GM18505 (cell line): ENCODE results near the gene TRAK2.
"Not testable (repeated sequence)": the region's sequence is repeated elsewhere in the genome, so short reads cannot be mapped to it uniquely, and the experiment has no call there.

Experiments
- ATAC-seq: cut with Tn5 transposase; IDR thresholded peaks from one replicate; pipeline ENCODE4 v1.9.1; 2021; ENCODE audit not compliant: unreplicated experiment
- POLR2A ChIP-seq: IDR thresholded peaks from 4 replicates; pipeline ENCODE4 v1.6.1; 2011; ENCODE audit warnings: borderline replicate concordance; ENCODE audit not compliant: insufficient read depth, insufficient read length; ENCODE audit errors: extremely low read depth

The TRAK2 gene

DNA sequence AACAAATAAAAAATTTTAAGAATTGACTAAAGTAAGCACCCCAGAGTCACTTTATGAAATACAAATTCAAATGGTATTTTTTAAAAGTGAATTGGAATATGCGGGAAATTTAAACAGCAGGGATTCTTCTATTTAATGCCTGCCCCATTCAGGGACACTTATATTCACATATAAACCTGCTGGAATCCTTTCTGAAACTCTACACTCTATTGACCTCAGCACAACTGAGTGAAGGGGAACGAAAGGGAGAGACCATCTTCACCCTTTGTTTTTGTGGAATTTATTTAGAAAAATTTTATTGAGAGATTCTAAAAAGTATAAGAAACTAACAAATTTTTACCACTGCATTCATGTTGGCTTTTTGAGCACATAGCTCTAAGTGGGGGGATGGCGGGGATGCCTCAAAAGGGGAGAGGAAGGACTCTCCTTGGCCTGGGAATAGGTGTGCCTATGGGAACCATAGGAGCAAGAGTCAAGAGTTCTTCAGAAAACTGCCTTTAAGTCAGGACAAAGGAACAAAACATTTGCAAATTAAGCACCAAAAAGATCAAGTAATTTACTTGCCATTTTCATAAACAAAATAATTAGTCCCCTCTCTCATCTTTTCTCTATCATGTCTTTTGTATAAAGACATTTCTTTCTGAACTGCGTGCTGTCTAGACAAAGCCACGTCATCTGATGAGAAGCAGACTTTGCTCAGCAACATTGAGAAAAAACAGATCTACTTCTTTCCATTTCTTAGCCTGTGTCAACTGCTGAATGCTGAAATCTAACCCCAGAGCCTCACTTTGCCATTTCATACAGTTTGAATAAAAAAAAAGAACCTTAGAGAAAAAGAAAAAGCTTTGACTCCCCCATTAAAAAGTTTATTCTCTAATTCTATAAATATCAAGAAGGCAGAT is 72.5 kb downstream of the TRAK2 start:
- TF ChIP-seq POLR2A, result no peak
- no peak for ATAC-seq

DNA sequence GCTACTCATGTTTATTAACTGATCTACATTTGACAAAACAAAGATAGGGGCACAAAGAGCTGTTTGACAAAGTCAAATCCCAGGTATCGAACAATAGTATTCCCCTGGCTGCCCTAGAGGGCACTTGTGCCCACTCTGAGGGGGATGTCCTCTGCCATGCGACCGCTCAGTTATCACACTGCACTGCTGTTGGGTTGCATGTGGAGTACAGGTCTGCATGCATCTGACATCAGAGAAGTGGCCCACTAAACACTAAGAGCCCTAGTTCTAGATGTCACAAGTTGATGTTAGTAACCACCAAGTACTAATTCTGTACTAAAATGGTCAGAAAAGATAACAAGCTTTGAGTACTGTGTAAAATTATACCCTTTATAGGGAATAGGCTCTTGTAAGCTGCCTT is 74.0 kb downstream of the TRAK2 start:
- no peak for ATAC-seq
- TF ChIP-seq POLR2A, result no peak

DNA sequence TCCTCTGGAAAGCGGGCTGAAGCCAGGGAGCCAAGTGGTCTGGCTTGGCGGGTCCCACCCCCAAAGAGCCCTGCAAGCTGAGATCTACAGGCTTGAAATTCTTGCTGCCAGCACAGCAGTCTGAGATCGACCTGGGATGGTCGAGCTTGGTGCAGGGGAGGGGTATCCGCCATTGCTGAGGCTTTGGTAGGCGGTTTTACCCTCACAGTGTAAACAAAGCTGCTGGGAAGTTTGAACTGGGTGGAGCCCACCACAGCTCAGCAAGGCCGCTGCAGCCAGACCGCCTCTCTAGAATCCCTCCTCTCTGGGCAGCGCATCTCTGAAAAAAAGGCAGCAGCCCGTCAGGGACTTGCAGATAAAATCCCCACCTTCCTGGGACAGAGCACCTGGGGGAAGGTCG is 81.5 kb downstream of the TRAK2 start:
- no peak for ATAC-seq
- no peak for TF ChIP-seq POLR2A

DNA sequence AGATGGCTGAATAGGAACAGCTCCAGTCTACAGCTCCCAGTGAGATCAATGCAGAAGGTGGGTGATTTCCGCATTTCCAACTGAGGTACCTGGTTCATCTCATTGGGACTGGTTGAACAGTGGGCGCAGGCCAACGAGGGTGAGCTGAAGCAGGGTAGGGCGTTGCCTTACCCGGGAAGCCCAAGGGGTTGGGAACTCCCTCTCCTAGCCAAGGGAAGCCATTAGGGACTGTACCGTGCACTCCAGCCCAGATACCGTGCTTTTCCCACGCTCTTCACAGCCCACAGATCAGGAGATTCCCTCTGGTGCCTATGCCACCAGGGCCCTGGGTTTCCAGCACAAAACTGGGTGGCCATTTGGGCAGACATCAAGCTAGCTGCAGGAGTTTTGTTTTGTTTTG is 81.9 kb downstream of the TRAK2 start:
- not testable (repeated sequence) for ATAC-seq

DNA sequence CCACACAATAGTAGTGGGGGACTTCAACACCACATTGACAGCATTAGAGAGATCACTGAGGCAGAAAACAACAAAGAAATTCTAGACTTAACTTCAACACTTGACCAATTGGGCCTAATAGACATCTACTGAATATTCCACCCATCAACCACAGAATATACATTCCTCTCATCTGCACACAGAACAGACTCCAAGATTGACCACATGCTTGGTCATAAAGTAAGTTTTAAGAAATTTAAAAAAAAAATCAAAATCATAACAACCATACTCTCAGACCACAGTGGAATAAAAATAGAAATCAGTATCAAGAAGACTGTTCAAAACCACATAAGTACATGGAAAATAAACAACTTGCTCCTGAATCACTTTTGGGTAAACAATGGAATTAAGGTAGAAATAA is 85.1 kb downstream of the TRAK2 start:
- TF ChIP-seq POLR2A, result no peak
- ATAC-seq, result no peak

DNA sequence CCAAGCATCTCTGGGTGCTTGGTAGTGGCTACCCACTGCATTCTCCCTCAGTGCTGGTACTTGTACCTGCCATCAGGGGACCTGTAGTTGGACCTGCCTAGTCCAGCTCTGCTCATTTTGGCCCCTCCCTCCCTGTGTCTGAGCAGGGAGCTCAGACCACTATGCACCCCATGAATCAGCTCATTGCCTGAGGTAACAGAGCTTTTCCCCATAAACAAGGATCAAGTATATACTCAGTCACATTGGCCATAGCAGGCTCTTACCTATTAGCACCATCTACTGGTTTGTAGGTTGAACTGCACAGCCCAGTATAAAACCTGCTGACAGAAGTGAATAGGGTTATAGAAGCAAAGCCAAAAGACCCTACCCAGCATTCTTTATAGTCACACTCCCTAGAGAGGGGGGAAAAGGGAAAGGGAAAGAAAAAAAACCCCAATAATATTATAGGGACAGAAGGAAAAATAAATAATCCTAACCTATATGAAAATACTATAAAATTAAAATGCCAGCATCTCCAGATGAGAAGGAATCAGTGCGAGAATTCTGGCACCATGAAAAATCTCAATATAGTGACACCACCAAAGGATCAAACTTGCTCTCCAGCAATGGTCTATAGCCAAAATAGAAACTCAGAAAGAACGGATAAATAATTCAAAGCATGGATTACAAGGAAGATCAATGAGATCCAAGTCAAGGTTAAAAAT is 87.2 kb downstream of the TRAK2 start:
- peak; percentile 59 for ATAC-seq
- no peak for TF ChIP-seq POLR2A

DNA sequence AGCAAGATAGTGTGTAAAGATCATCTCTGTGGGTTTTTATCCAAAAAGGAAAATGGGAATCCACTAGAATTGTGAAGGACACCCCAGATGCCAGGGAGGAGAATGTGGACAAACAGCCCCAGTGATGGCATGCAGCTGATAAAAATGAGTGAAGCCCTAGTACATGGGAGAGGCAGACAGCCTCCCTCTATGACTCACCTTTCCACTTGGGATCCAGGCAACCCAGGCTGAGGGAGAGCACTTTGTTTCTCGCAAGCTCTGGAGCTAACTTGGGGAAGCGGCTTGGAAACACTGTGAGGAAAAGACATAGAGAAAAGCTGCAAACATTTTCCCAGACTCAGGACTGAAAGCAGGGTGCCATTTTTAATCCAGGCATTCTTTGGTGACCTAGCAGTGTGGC is 88.9 kb downstream of the TRAK2 start:
- no peak for ATAC-seq
- no peak for TF ChIP-seq POLR2A

DNA sequence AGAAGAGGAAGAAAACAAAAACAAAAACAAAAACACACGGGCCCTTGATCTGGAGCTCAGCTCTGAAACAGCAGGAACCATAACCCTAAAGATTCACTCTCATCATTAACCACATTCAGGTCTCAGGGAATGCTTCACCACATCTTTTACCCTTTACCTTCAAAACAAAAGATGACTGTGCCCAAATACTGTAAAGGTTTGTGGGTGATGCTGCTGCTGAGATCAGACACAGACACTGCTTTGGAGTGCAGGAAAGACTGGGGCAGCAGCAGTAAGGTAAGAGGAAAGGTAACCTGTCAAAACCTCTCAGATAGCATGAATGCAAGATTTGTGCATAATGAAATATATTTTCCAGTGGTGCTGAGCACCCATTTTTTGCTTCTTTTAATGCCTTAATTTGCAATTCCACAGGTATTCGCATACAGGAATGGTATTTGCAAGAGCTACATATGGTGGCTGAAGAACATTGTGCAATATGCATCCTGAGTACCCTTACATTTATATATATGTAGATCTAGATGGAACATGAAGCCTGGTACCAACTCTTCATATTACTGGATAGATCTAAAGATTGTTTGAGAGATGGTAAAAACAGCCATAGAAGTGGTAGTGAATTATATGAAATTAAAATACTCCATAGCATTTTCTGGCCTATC is 90.1 kb downstream of the TRAK2 start:
- no peak for ATAC-seq
- TF ChIP-seq POLR2A, result no peak

DNA sequence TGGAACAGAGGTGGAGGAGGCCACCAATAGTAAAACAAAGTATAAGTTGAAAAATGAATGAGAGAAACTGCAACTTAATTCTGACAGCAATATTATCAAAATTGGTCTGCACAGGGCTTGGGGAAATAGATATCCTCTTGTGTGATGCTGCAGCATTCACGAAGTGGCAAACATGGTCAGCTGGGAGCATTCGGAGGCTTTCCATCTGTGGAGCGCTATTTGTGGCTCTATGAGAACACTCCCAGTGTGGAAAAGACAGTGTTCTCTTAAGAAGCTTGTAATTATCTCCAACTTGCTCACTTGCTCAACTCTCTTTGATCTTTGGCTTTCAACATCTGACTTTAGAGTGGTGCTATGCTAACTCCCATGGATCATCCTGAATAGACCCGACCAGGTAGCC is 91.0 kb downstream of the TRAK2 start:
- TF ChIP-seq POLR2A, result no peak
- ATAC-seq, result no peak

DNA sequence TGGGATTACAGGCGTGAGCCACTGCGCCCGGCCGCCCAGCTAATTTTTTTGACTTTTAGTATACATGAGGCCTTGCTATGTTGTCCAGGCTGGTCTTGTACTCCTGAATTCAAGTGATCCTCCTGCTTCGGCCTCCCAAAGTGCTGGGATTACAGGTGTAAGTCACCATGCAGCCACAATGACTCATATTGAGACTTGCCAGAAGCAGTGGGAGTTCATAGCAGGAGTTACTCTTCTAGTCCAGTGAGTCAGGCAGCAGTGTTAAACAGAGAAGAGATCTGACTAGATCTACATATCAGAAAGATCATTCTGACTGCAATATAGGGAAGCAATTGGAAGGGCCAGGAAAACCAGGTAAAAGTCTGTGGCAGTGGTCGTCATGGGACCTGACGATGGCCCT is 92.6 kb downstream of the TRAK2 start:
- no peak for TF ChIP-seq POLR2A

DNA sequence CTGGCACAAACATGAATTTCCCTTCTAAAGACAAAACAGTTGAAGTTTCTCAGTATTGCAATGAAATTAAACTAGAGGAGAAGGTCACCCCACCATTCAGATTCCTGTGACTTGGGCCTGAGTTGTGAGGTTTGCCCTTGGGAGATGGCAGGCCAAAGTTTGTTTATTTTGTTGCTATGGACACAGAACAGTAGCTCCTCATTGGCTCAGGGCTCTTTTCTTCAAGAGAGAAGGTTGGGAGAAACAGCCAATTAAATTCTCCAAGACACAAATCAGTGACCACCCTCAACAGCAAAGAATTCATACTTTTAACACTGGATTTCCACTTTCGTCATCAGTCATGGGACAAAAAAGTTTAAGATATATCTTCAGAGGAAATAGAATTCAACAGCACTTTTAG is 94.0 kb downstream of the TRAK2 start, which contains the start of gene FLACC1:
Gene FLACC1, minus strand, starts transcription at position 125 of the 400 bp plus-strand sequence. CDS start 5,941 bp downstream, outside the sequence.
- ATAC-seq, result no peak
- no peak for TF ChIP-seq POLR2A

More for the DNA sequence above, 92.6 kb downstream of the TRAK2 start:
- no peak for ATAC-seq

DNA sequence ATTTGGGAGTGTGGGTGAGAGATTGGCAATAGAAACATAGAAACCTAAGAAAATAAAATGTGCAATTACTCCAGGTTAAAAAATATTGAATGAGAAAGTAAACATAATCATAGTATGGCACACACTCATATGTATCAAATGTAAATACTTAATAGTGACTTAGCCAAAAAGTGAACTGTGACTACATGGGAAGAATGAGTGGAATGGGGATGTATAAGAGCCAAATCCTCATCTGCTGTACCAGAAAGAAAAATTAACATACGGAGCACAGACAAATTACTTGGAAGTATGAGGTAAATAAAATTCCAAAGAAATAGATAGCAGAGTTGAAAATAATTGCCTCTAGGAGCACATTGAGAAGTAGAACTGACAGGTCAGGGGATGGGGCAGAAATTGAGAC is 98.1 kb downstream of the TRAK2 start:
- no peak for TF ChIP-seq POLR2A
- ATAC-seq, result no peak

DNA sequence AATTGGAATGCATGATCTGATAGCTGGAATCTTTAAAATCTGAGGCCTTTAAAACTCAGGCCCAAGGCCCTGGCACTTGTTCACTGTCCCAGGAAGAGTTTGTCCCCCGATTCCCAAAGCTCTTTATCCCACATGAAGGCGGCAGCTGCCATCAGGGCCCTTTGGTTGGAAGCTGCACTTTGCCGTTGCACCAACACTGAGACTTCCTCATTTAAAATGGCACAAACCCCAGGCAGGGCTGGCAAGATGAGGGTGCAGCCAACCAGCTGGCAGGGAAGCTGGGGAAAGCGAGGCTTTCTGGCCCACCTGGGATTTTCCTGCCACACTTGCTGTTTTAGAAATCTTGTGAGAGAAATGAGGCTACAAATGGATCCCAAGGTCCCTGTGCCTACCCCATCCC is 100.4 kb downstream of the TRAK2 start:
- no peak for ATAC-seq
- no peak for TF ChIP-seq POLR2A

DNA sequence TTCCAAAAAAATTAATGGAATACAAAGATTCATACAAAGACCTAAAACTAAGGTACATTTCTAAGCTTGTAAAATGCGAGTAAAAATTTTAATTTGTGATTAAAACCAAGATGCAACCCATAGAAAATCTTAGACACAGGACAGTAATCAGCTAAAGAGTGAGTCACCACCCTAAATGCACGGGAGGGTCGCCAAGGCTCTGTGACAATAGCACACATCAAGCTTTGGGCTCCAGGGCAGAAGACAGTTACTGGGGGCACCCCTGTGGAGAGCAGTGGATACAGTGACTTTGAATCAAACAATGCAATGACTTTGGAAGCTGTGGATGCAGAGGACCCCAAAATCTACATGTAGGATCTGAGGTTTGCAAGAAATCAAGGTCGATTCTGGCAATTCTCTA is 101.7 kb downstream of the TRAK2 start:
- TF ChIP-seq POLR2A, result no peak
- ATAC-seq, result no peak

DNA sequence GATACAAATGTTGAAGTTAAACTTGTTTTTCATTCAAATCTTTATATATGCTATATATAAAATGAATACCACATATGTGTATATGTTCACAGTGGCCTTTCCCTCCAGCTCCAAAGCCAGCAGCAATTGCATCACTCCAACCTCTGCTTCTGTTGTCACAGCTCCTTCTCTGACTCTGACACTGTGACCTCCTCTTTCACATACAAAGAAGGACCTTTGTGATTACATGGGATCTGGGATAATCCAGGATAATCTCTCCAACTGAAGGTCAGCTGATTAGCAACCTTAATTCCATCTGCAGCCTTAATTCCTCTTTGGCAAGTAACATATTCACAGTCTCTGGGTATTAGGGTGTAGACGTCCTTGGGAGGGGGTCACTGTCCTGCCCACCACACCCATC is 102.5 kb downstream of the TRAK2 start:
- no peak for TF ChIP-seq POLR2A
- no peak for ATAC-seq
